HepG2 (cell line): Measurements from ENCODE around the gene PPP1R18. TPM values are rescaled to one million over a fixed set of nuclear protein-coding genes. Genes with fewer than 3 reads are reported as not detected.

Experiments used
- GABPA ChIP-seq, 2 experiments: IDR thresholded peaks; 2 replicates each; pipeline ENCODE4 v1.6.1; 2011 to 2016; ENCODE audit warnings: low read depth in 2 of 2, low read length in 1 of 2, missing biosample characterization in 1 of 2, missing genetic modification characterization in 1 of 2
- NRL ChIP-seq: sonication (generic); formaldehyde crosslinking; IDR thresholded peaks from 2 replicates; pipeline ENCODE4 v1.5.0; 2020; ENCODE audit warnings: missing genetic modification reagents, mild to moderate bottlenecking, moderate library complexity, borderline replicate concordance
- PTBP1 ChIP-seq: fragments of 200-400 bp; formaldehyde crosslinking; IDR thresholded peaks from 2 replicates; pipeline ENCODE4 v1.6.1; 2018; ENCODE audit warnings: low read length, low read depth; ENCODE audit not compliant: poor library complexity, severe bottlenecking
- SMAD3 ChIP-seq: sonication (generic); formaldehyde crosslinking; IDR thresholded peaks from 2 replicates; pipeline ENCODE4 v1.4.0; 2020; ENCODE audit warnings: missing genetic modification reagents
- SOX6 ChIP-seq, 2 experiments: fragments of 450-650 bp in 1 of 2; sonication (generic) in 1 of 2; formaldehyde crosslinking in 1 of 2; IDR thresholded peaks; 2 replicates each; pipeline versions ENCODE4 v1.4.0 to v1.6.1; 2017 to 2020; ENCODE audit warnings: antibody characterized with exemption in 1 of 2, mild to moderate bottlenecking in 1 of 2, missing genetic modification reagents in 1 of 2
- STAT5B ChIP-seq: sonication (generic); formaldehyde crosslinking; IDR thresholded peaks from 2 replicates; pipeline ENCODE4 v1.4.0; 2020; ENCODE audit warnings: missing genetic modification reagents
- XBP1 ChIP-seq: sonication (generic); formaldehyde crosslinking; IDR thresholded peaks from 2 replicates; pipeline ENCODE4 v1.5.0; 2020; ENCODE audit warnings: missing genetic modification reagents
- YEATS2 ChIP-seq: sonication (generic); formaldehyde crosslinking; IDR thresholded peaks from 2 replicates; pipeline ENCODE4 v1.4.0; 2020; ENCODE audit warnings: missing genetic modification reagents, borderline replicate concordance
- ZNF20 ChIP-seq: sonication (generic); formaldehyde crosslinking; IDR thresholded peaks from 2 replicates; pipeline ENCODE4 v1.4.0; 2020; ENCODE audit warnings: mild to moderate bottlenecking, moderate library complexity, missing genetic modification reagents
- ZNF343 ChIP-seq: sonication (generic); formaldehyde crosslinking; IDR thresholded peaks from 2 replicates; pipeline ENCODE4 v1.4.0; 2020; ENCODE audit warnings: mild to moderate bottlenecking, missing genetic modification reagents
- ZNF44 ChIP-seq: sonication (generic); formaldehyde crosslinking; IDR thresholded peaks from 2 replicates; pipeline ENCODE4 v1.5.1; 2020; ENCODE audit warnings: mild to moderate bottlenecking, missing genetic modification reagents
- ZNF510 ChIP-seq: sonication (generic); formaldehyde crosslinking; IDR thresholded peaks from 2 replicates; pipeline ENCODE4 v1.4.0; 2020; ENCODE audit warnings: low read depth, mild to moderate bottlenecking, missing genetic modification reagents
- ZNF616 ChIP-seq: sonication (generic); formaldehyde crosslinking; IDR thresholded peaks from 2 replicates; pipeline ENCODE4 v1.5.0; 2020; ENCODE audit warnings: low read depth, mild to moderate bottlenecking, missing genetic modification reagents
- ZNF850 ChIP-seq: sonication (generic); formaldehyde crosslinking; conservative IDR thresholded peaks from 2 replicates; pipeline ENCODE4 v1.9.0; 2021; ENCODE audit warnings: mild to moderate bottlenecking, missing genetic modification reagents
- ZNF891 ChIP-seq: sonication (generic); formaldehyde crosslinking; IDR thresholded peaks from 2 replicates; pipeline ENCODE4 v1.5.0; 2020; ENCODE audit warnings: mild to moderate bottlenecking, missing genetic modification reagents
- polyA plus RNA-seq, 8 experiments: library from polyadenylated mRNA; depleted of rRNA in 3 of 8; stranded (reverse) in 7 of 8; unstranded in 1 of 8; fragments of >200 nt; fragmentation: Illumina TruSeq in 4 of 8; extraction: Trizol in 4 of 8; gene quantifications; 2 replicates each; pipeline versions ENCODE4 v1.2.1 to v1.2.3, GENCODE V29; 2011 to 2016; ENCODE audit warnings: low read depth in 4 of 8, missing spikeins in 1 of 8, mixed read lengths in 1 of 8; ENCODE audit not compliant: insufficient read depth in 1 of 8
- total RNA-seq, 5 experiments: library from RNA; depleted of rRNA; stranded (reverse); fragments of >200 nt; fragmentation: Illumina TruSeq; extraction: Trizol; gene quantifications; 2 replicates each; pipeline ENCODE4 v1.2.3, GENCODE V29; 2016; ENCODE audit warnings: low read depth in 1 of 5
- TF ChIP-seq, protein P1 (sequence below): sonication (generic); formaldehyde crosslinking; IDR thresholded peaks from 2 replicates; pipeline ENCODE4 v1.4.0; 2020; ENCODE audit warnings: missing genetic modification reagents, borderline replicate concordance
- TF ChIP-seq, protein P2 (sequence below): fragments of 450-650 bp; IDR thresholded peaks from 2 replicates; pipeline ENCODE4 v1.6.1; 2017; ENCODE audit warnings: mild to moderate bottlenecking
- TF ChIP-seq, protein P3 (sequence below): sonication (generic); formaldehyde crosslinking; IDR thresholded peaks from 2 replicates; pipeline ENCODE4 v1.4.0; 2020; ENCODE audit warnings: missing genetic modification reagents
- TF ChIP-seq, protein P4 (sequence below): sonication (generic); formaldehyde crosslinking; conservative IDR thresholded peaks from 2 replicates; pipeline ENCODE4 v1.4.0; 2020; ENCODE audit warnings: missing genetic modification reagents

PPP1R18 gene
- total and polyA plus RNA-seq, 2 of the 13 experiments (the other 11 are each of a cell fraction or from before 2014, with no cell fraction given), result 4.9 to 9.2 TPM

DNA sequence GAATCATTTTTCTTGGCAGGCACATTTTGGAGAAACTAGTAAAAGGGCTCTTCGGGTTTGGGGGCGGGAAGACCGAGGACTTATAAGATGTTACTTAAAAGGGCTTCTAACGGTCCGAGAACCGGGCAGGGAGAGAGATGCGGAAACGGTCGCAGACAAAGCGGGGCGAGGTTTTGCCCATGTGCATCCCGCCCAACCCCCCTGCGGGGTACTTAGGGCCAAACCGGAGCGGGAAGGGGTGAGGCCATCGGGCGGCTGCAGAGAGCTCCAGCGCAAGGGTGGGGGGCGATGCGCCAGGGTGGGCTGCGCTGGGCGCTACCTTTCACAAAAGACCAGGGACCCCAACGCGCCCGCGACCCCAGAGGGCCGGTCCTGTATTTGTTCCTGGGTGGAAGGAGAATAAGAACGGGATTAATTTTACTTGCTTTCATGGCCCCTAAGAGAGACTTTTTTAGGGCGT lies 34.3 kb upstream of the PPP1R18 start (continued):
- TF ChIP-seq, protein P1, sequence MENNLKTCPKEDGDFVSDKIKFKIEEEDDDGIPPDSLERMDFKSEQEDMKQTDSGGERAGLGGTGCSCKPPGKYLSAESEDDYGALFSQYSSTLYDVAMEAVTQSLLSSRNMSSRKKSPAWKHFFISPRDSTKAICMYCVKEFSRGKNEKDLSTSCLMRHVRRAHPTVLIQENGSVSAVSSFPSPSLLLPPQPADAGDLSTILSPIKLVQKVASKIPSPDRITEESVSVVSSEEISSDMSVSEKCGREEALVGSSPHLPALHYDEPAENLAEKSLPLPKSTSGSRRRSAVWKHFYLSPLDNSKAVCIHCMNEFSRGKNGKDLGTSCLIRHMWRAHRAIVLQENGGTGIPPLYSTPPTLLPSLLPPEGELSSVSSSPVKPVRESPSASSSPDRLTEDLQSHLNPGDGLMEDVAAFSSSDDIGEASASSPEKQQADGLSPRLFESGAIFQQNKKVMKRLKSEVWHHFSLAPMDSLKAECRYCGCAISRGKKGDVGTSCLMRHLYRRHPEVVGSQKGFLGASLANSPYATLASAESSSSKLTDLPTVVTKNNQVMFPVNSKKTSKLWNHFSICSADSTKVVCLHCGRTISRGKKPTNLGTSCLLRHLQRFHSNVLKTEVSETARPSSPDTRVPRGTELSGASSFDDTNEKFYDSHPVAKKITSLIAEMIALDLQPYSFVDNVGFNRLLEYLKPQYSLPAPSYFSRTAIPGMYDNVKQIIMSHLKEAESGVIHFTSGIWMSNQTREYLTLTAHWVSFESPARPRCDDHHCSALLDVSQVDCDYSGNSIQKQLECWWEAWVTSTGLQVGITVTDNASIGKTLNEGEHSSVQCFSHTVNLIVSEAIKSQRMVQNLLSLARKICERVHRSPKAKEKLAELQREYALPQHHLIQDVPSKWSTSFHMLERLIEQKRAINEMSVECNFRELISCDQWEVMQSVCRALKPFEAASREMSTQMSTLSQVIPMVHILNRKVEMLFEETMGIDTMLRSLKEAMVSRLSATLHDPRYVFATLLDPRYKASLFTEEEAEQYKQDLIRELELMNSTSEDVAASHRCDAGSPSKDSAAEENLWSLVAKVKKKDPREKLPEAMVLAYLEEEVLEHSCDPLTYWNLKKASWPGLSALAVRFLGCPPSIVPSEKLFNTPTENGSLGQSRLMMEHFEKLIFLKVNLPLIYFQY (CRISPR knock-in tag), result no peak
- TF ChIP-seq STAT5B, result no peak
- TF ChIP-seq, protein P2, sequence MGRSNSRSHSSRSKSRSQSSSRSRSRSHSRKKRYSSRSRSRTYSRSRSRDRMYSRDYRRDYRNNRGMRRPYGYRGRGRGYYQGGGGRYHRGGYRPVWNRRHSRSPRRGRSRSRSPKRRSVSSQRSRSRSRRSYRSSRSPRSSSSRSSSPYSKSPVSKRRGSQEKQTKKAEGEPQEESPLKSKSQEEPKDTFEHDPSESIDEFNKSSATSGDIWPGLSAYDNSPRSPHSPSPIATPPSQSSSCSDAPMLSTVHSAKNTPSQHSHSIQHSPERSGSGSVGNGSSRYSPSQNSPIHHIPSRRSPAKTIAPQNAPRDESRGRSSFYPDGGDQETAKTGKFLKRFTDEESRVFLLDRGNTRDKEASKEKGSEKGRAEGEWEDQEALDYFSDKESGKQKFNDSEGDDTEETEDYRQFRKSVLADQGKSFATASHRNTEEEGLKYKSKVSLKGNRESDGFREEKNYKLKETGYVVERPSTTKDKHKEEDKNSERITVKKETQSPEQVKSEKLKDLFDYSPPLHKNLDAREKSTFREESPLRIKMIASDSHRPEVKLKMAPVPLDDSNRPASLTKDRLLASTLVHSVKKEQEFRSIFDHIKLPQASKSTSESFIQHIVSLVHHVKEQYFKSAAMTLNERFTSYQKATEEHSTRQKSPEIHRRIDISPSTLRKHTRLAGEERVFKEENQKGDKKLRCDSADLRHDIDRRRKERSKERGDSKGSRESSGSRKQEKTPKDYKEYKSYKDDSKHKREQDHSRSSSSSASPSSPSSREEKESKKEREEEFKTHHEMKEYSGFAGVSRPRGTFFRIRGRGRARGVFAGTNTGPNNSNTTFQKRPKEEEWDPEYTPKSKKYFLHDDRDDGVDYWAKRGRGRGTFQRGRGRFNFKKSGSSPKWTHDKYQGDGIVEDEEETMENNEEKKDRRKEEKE, result no peak
- TF ChIP-seq, protein P3, sequence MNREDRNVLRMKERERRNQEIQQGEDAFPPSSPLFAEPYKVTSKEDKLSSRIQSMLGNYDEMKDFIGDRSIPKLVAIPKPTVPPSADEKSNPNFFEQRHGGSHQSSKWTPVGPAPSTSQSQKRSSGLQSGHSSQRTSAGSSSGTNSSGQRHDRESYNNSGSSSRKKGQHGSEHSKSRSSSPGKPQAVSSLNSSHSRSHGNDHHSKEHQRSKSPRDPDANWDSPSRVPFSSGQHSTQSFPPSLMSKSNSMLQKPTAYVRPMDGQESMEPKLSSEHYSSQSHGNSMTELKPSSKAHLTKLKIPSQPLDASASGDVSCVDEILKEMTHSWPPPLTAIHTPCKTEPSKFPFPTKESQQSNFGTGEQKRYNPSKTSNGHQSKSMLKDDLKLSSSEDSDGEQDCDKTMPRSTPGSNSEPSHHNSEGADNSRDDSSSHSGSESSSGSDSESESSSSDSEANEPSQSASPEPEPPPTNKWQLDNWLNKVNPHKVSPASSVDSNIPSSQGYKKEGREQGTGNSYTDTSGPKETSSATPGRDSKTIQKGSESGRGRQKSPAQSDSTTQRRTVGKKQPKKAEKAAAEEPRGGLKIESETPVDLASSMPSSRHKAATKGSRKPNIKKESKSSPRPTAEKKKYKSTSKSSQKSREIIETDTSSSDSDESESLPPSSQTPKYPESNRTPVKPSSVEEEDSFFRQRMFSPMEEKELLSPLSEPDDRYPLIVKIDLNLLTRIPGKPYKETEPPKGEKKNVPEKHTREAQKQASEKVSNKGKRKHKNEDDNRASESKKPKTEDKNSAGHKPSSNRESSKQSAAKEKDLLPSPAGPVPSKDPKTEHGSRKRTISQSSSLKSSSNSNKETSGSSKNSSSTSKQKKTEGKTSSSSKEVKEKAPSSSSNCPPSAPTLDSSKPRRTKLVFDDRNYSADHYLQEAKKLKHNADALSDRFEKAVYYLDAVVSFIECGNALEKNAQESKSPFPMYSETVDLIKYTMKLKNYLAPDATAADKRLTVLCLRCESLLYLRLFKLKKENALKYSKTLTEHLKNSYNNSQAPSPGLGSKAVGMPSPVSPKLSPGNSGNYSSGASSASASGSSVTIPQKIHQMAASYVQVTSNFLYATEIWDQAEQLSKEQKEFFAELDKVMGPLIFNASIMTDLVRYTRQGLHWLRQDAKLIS, result no peak
- TF ChIP-seq SOX6 (IDR thresholded peaks at IDR 0.05), result no peak
- TF ChIP-seq SOX6 (CRISPR knock-in tag; IDR thresholded peaks at IDR 0.05), result no peak
- TF ChIP-seq ZNF343 (CRISPR knock-in tag), result 0 out of 2 replicates have a peak, but pooled peaks have one; percentile 9
- TF ChIP-seq ZNF616, result no peak
- peak; percentile 36; the same call in 1 of the 2 replicates for TF ChIP-seq ZNF510 (CRISPR knock-in tag)
- TF ChIP-seq, protein P4, sequence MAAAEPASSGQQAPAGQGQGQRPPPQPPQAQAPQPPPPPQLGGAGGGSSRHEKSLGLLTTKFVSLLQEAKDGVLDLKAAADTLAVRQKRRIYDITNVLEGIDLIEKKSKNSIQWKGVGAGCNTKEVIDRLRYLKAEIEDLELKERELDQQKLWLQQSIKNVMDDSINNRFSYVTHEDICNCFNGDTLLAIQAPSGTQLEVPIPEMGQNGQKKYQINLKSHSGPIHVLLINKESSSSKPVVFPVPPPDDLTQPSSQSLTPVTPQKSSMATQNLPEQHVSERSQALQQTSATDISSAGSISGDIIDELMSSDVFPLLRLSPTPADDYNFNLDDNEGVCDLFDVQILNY (CRISPR knock-in tag), result no peak
- TF ChIP-seq XBP1 (CRISPR knock-in tag), result no peak
- TF ChIP-seq ZNF850, result no peak
- TF ChIP-seq SMAD3 (CRISPR knock-in tag), result no peak
- no peak; the same call in 1 of the 2 replicates for TF ChIP-seq ZNF891 (CRISPR knock-in tag)
- no peak for TF ChIP-seq GABPA (IDR thresholded peaks at IDR 0.05; ENCODE audit: low read depth, low read length)
- TF ChIP-seq GABPA (CRISPR knock-in tag; IDR thresholded peaks at IDR 0.05; ENCODE audit: low read depth), result no peak
- peak; percentile 84 for TF ChIP-seq ZNF20 (CRISPR knock-in tag)
- no peak for TF ChIP-seq YEATS2
- TF ChIP-seq PTBP1, result peak; percentile 23
- TF ChIP-seq NRL, result 0 out of 2 replicates have a peak, but pooled peaks have one; percentile 31
- no peak for TF ChIP-seq ZNF44
